ENCODE results near the gene TFCP2L1. TPM values are rescaled to one million over a fixed set of nuclear protein-coding genes. Genes with fewer than 3 reads are reported as not detected.

Gene TFCP2L1
- total RNA-seq, 2 donors from 2014 or later, result 54.2 to 103 TPM

DNA sequence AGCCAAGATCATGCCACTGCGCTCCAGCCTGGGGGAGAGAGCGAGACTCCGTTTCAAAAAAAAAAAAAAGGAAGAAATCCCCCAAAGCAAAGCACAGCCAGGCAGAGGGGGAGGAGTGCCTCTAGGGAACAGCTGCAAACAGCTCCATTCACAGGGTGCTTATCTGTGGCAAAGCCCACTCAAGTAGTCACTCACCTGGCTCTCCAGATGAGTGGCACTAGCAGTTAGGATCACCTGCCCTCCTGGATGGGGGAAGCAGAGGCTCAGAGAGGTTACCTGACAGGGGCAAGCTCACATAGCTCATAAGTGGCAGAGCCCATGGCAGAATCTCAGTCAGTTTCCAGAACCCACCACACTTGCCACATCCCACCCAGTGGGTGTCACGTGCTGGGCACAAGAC is 30.3 kb downstream of the TFCP2L1 start:
- no peaks in the 10 kb centered on the region for H3K27me3 ChIP-seq
- no peak for DNase-seq
- no peaks in the 10 kb centered on the region for H3K9me3 ChIP-seq
- TF ChIP-seq, protein P1, sequence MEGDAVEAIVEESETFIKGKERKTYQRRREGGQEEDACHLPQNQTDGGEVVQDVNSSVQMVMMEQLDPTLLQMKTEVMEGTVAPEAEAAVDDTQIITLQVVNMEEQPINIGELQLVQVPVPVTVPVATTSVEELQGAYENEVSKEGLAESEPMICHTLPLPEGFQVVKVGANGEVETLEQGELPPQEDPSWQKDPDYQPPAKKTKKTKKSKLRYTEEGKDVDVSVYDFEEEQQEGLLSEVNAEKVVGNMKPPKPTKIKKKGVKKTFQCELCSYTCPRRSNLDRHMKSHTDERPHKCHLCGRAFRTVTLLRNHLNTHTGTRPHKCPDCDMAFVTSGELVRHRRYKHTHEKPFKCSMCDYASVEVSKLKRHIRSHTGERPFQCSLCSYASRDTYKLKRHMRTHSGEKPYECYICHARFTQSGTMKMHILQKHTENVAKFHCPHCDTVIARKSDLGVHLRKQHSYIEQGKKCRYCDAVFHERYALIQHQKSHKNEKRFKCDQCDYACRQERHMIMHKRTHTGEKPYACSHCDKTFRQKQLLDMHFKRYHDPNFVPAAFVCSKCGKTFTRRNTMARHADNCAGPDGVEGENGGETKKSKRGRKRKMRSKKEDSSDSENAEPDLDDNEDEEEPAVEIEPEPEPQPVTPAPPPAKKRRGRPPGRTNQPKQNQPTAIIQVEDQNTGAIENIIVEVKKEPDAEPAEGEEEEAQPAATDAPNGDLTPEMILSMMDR (IDR thresholded peaks at IDR 0.05), result no peak
- H3K36me3 ChIP-seq, result no peaks in the 10 kb centered on the region
- no peaks in the 10 kb centered on the region for H3K4me1 ChIP-seq
- intact Hi-C loops (cut with DNase I), result no loop called here
- no peak overlapping the region for H3K4me3 ChIP-seq
- peak overlapping the region; percentile 50 for H3K27ac ChIP-seq
- H3K9ac ChIP-seq (ENCODE audit: low read depth in 2 of 2, low read length in 2 of 2), result peak overlapping the region; percentile 30 to 84

DNA sequence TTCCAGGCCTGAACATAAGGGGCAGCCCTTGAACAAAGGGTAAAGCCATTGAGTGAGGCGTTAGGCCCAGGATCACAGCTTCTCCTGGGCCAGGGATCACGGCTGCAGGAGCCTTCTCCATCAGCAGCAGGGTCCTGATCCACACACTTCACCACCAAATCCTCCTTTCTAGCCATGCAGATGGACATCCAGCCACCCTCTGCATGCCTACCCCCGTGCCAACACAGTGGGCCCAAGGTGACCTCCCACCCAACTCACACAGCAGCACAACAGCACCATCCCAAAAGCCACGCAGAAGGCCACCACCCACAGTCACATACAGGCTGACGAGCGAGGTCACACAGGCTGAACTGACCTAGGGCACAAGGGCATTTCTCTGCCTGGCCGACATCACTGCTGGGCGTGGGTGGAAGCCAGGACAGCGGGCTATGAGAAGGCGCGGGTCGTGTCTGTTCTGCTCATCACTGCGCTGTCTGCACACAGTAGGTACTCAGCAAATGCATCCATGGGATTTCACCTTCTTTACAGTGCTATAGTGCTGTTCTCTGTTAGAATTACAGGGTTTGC is 31.2 kb downstream of the TFCP2L1 start:
- TF ChIP-seq, protein P1 (IDR thresholded peaks at IDR 0.05), result no peak
- Histone ChIP-seq H3K4me1 (no peaks in the 10 kb centered on the region), H3K27me3 (no peaks in the 10 kb centered on the region), H3K36me3 (no peaks in the 10 kb centered on the region), H3K9me3 (no peaks in the 10 kb centered on the region), H3K9ac (ENCODE audit: low read depth in 2 of 2, low read length in 2 of 2) (no peak overlapping the region), H3K4me3 (no peak overlapping the region), H3K27ac (no peak overlapping the region)
- DNase-seq, result no peak
- intact Hi-C loops (cut with DNase I), result no loop called here

DNA sequence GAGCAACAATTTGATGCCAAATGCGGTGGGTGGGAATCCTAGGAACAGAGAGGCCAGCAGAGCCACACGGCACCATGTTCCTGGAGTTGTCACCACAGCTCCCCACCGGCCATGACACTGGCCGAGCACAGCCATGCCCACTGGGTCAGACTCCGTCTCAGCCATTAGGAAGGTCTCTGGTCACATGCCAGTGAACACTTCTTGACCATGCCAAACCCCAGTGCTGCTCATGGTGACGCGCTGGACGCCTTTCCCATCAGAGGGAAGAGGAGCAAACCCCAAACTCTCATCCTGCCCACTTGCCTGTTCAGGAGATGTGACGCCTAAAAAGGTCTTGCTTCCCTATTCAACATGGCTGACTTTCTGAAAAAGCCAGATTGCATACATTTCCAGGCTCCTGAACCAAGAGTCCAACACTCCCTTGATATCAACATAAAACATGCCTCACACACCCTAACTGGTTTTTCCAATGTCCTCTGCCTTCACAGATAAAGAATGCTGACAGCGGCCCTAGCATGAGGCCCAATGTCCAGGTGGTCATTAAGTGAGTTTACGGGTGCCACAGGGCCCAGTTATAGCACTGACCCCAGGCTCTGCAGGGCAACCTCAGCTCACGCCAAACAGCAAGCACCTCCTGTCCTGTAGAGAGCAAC is 31.9 kb downstream of the TFCP2L1 start:
- TF ChIP-seq, protein P1 (IDR thresholded peaks at IDR 0.05), result no peak
- Histone ChIP-seq H3K36me3 (no peaks in the 10 kb centered on the region), H3K27me3 (no peaks in the 10 kb centered on the region), H3K4me3 (no peak overlapping the region), H3K9me3 (no peaks in the 10 kb centered on the region), H3K4me1 (no peaks in the 10 kb centered on the region), H3K27ac (no peak overlapping the region), H3K9ac (ENCODE audit: low read depth in 2 of 2, low read length in 2 of 2) (no peak overlapping the region)
- intact Hi-C loops (cut with DNase I), result no loop called here
- no peak for DNase-seq

DNA sequence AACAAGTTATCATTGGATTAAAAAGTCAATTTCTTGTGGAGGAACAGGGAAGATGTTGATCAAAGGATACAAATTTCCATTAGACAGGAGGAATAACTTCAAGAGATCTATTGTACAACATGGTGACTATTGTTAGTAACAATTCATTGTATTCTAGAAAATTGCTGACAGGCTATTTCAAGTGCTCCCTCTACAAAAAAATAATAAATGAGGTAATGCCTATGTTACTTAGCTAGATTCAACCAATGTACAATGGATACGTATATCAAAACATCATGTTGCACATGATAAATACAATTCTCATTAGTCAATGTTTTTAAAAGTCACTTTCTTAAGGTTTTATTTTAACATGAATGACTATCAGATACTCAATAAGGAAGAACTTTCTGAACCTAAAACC is 33.5 kb downstream of the TFCP2L1 start:
- intact Hi-C loops (cut with DNase I), result no loop called here
- DNase-seq, result no peak
- Histone ChIP-seq H3K27me3 (no peaks in the 10 kb centered on the region), H3K4me1 (no peaks in the 10 kb centered on the region), H3K9me3 (no peaks in the 10 kb centered on the region), H3K27ac (no peak overlapping the region), H3K36me3 (no peaks in the 10 kb centered on the region), H3K4me3 (no peak overlapping the region), H3K9ac (ENCODE audit: low read depth in 2 of 2, low read length in 2 of 2) (no peak overlapping the region)
- TF ChIP-seq, protein P1 (IDR thresholded peaks at IDR 0.05), result no peak

DNA sequence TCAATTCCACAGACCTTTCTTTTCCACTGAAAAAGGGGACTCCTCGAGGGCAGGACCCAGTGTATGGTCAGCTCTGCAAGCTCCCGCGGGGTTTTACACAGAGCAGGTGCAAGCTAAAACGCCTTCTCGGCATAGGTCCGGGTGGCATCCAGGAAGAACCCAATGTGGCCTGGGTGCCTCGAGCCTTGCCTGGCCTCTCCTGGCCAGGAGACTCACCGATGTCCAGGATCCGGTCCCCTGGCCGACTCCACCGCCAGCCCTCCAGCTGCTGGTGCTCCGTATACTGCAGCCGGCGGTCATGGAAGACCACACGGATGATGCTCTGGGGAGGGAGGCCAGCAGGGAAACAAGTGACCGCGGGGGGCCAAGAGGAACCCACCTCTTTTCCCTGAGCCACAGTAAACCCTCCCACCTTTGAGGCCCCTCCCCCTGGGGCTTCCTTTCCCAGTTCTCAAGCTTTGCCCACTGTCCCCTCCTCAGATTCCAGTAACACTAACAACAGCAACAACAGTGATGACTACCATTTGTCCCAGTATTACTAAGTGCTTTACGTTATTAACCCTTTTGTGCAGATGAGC is 36.1 kb downstream of the TFCP2L1 start:
- no peaks in the 10 kb centered on the region for H3K9me3 ChIP-seq
- DNase-seq, result no peak
- H3K4me1 ChIP-seq, result no peaks in the 10 kb centered on the region
- intact Hi-C loops (cut with DNase I), result no loop called here
- no peak overlapping the region for H3K27ac ChIP-seq
- no peaks in the 10 kb centered on the region for H3K27me3 ChIP-seq
- no peak overlapping the region for H3K4me3 ChIP-seq
- TF ChIP-seq, protein P1 (IDR thresholded peaks at IDR 0.05), result no peak
- no peak overlapping the region for H3K9ac ChIP-seq (ENCODE audit: low read depth in 2 of 2, low read length in 2 of 2)
- H3K36me3 ChIP-seq, result no peaks in the 10 kb centered on the region
